ENCODE measurements around the gene ENTPD2. TPM values are rescaled to one million over a fixed set of nuclear protein-coding genes. Genes with fewer than 3 reads are reported as not detected.

ENTPD2 gene
- total RNA-seq, 1 experiment from 2014 or later, result 32.5 TPM

- no peaks in the 10 kb centered on the region for H4K20me1 ChIP-seq (ENCODE audit: insufficient read depth)
- DNase-seq (ENCODE audit: low read depth, low spot score), result no peak
- no peaks in the 10 kb centered on the region for H3K36me3 ChIP-seq (ENCODE audit: control insufficient read depth in 1 of 2, insufficient read depth in 2 of 2, low read length in 2 of 2)
- H3K4me1 ChIP-seq (ENCODE audit: control insufficient read depth in 1 of 2, insufficient read depth in 2 of 2, low read length in 2 of 2), result peaks cover 22 to 40% of the 10 kb centered on the region in 2 experiments
- TF ChIP-seq CEBPB (IDR thresholded peaks at IDR 0.05; ENCODE audit: low read depth), result no peak
- TF ChIP-seq ATF3 (IDR thresholded peaks at IDR 0.05), result no peak
- TF ChIP-seq ZBTB33 (IDR thresholded peaks at IDR 0.05; ENCODE audit: extremely low read depth, insufficient replicate concordance, low read length), result no peak
- no peak for TF ChIP-seq YY1 (IDR thresholded peaks at IDR 0.05; ENCODE audit: extremely low read depth, insufficient replicate concordance, low read depth, low read length)
- TF ChIP-seq EZH2phosphoT487 (IDR thresholded peaks at IDR 0.05; ENCODE audit: borderline replicate concordance), result no peak
- TF ChIP-seq REST (IDR thresholded peaks at IDR 0.05; ENCODE audit: low read depth), result no peak
- intact Hi-C loops (cut with micrococcal nuclease), result no loop called here
- RAD21 ChIA-PET (ENCODE audit: low non-redundant PET in 1 of 2, low total read pairs in 2 of 2, uncharacterized antibody in 2 of 2, unreplicated experiment in 2 of 2), result no interaction called here
- BruUV-seq (replicated peaks), result no TSS peak
- H3K27me3 ChIP-seq (ENCODE audit: insufficient read depth, low read length), result no peaks in the 10 kb centered on the region
- CTCF ChIA-PET, result interaction anchor here (1.1 to 4.3 kb wide), 5 partner anchors 8 to 213 kb away, joined by 3 to 22 read pairs (median 10); partner anchors contain the start of genes AJM1 and NPDC1
- peak overlapping the region; percentile 85; the same call in 1 of the 2 replicates for H3K27ac ChIP-seq (ENCODE audit: low read depth, low read length)
- H3K9ac ChIP-seq (ENCODE audit: low read length), result peak overlapping the region; percentile 66
- H2AFZ ChIP-seq (ENCODE audit: low read depth, low read length, poor library complexity, severe bottlenecking), result no peak overlapping the region
- no peak overlapping the region for H3K4me3 ChIP-seq (replicated peaks in 1 of 2; ENCODE audit: low read depth in 1 of 2, low read length in 2 of 2)
- H3K9me2 ChIP-seq (ENCODE audit: insufficient read depth), result no peaks in the 10 kb centered on the region
- H3K4me2 ChIP-seq (ENCODE audit: low read length), result peak overlapping the region; percentile 95
- POLR2A ChIA-PET, result interaction anchor here (1.4 to 1.5 kb wide), 2 partner anchors 8 to 13 kb away, joined by 4 read pairs; no protein-coding TSS in a partner anchor
- no peak for ATAC-seq
- H3K9me3 ChIP-seq (ENCODE audit: control insufficient read depth in 1 of 2, insufficient read depth in 1 of 2, low read depth in 1 of 2, low read length in 2 of 2), result no peaks in the 10 kb centered on the region
- H3K79me2 ChIP-seq (ENCODE audit: insufficient read depth, low read length), result no peaks in the 10 kb centered on the region
Observed at GRCh38 chr9:137055385-137056364, 1.8 kb upstream of the ENTPD2 start.

All from HCT116 (cell line).